ENCODE measurements around the gene SRRM2.

Gene SRRM2

DNA sequence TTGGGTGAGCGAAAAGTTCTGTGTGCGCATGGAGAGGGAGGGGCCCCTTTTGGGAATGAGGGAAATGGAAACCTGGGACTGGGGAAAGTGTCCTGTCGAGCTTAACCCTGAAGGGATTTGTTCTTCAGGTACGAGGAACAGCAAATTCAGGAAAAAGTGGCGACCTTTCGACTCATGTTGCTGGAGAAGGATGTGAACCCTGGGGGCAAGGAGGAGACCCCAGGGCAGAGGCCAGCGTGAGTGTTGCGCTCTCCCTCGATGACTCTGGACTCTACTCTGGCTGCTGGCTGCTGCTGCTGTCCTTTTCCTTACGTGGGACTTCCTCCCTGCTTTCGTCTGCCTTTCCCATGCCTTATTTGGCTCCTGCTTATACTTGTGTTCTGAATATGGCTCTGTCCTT, 4.9 kb downstream of the SRRM2 start:
- no peak overlapping the region for H2AFZ ChIP-seq
- TF ChIP-seq, protein P1, sequence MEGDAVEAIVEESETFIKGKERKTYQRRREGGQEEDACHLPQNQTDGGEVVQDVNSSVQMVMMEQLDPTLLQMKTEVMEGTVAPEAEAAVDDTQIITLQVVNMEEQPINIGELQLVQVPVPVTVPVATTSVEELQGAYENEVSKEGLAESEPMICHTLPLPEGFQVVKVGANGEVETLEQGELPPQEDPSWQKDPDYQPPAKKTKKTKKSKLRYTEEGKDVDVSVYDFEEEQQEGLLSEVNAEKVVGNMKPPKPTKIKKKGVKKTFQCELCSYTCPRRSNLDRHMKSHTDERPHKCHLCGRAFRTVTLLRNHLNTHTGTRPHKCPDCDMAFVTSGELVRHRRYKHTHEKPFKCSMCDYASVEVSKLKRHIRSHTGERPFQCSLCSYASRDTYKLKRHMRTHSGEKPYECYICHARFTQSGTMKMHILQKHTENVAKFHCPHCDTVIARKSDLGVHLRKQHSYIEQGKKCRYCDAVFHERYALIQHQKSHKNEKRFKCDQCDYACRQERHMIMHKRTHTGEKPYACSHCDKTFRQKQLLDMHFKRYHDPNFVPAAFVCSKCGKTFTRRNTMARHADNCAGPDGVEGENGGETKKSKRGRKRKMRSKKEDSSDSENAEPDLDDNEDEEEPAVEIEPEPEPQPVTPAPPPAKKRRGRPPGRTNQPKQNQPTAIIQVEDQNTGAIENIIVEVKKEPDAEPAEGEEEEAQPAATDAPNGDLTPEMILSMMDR (IDR thresholded peaks at IDR 0.05): no peak
- no peak overlapping the region for H3K27ac ChIP-seq
- H3K9ac ChIP-seq: no peak overlapping the region
- H3K9me3 ChIP-seq (ENCODE audit: control insufficient read depth, low read length): no peaks in the 10 kb centered on the region
- peaks cover 20% of the 10 kb centered on the region for H3K4me1 ChIP-seq
- no peaks in the 10 kb centered on the region for H3K36me3 ChIP-seq (ENCODE audit: control insufficient read depth, insufficient read depth, low read length)
- no peak overlapping the region for H3K4me3 ChIP-seq (ENCODE audit: low read depth, low read length)
- H3K4me2 ChIP-seq (ENCODE audit: low read length): no peak overlapping the region
- no peaks in the 10 kb centered on the region for H3K27me3 ChIP-seq (ENCODE audit: control insufficient read depth, insufficient read depth, low read length)
- H3K79me2 ChIP-seq: peaks cover 69% of the 10 kb centered on the region

GRCh38 chr16:2761472-2761871, 9.0 kb downstream of the SRRM2 start:
- Histone ChIP-seq H2AFZ (no peak overlapping the region), H3K27ac (no peak overlapping the region), H3K79me2 (peaks cover 65% of the 10 kb centered on the region), H3K4me1 (peaks cover under 1% of the 10 kb centered on the region), H3K27me3 (ENCODE audit: control insufficient read depth, insufficient read depth, low read length) (no peaks in the 10 kb centered on the region), H3K9me3 (ENCODE audit: control insufficient read depth, low read length) (no peaks in the 10 kb centered on the region), H3K4me2 (ENCODE audit: low read length) (no peak overlapping the region), H3K36me3 (ENCODE audit: control insufficient read depth, insufficient read depth, low read length) (no peaks in the 10 kb centered on the region), H3K9ac (no peak overlapping the region), H3K4me3 (ENCODE audit: low read depth, low read length) (no peak overlapping the region)
- TF ChIP-seq, protein P1 (IDR thresholded peaks at IDR 0.05): no peak

- Histone ChIP-seq H3K27ac (no peak overlapping the region), H3K4me2 (ENCODE audit: low read length) (no peak overlapping the region), H3K36me3 (ENCODE audit: control insufficient read depth, insufficient read depth, low read length) (no peaks in the 10 kb centered on the region), H3K27me3 (ENCODE audit: control insufficient read depth, insufficient read depth, low read length) (no peaks in the 10 kb centered on the region), H3K79me2 (peaks cover 67% of the 10 kb centered on the region), H2AFZ (no peak overlapping the region), H3K4me1 (no peaks in the 10 kb centered on the region), H3K9me3 (ENCODE audit: control insufficient read depth, low read length) (no peaks in the 10 kb centered on the region), H3K9ac (no peak overlapping the region), H3K4me3 (ENCODE audit: low read depth, low read length) (no peak overlapping the region)
- TF ChIP-seq, protein P1 (IDR thresholded peaks at IDR 0.05): no peak
These were observed 9.6 kb downstream of the SRRM2 start for GRCh38 chr16:2761886-2762583.

GRCh38 chr16:2762711-2763110, 10.3 kb downstream of the SRRM2 start:
- Histone ChIP-seq H2AFZ (no peak overlapping the region), H3K27me3 (ENCODE audit: control insufficient read depth, insufficient read depth, low read length) (no peaks in the 10 kb centered on the region), H3K36me3 (ENCODE audit: control insufficient read depth, insufficient read depth, low read length) (no peaks in the 10 kb centered on the region), H3K4me1 (no peaks in the 10 kb centered on the region), H3K9ac (no peak overlapping the region), H3K9me3 (ENCODE audit: control insufficient read depth, low read length) (no peaks in the 10 kb centered on the region), H3K4me2 (ENCODE audit: low read length) (no peak overlapping the region), H3K79me2 (peaks cover 65% of the 10 kb centered on the region), H3K27ac (no peak overlapping the region), H3K4me3 (ENCODE audit: low read depth, low read length) (no peak overlapping the region)
- TF ChIP-seq, protein P1 (IDR thresholded peaks at IDR 0.05): no peak

DNA sequence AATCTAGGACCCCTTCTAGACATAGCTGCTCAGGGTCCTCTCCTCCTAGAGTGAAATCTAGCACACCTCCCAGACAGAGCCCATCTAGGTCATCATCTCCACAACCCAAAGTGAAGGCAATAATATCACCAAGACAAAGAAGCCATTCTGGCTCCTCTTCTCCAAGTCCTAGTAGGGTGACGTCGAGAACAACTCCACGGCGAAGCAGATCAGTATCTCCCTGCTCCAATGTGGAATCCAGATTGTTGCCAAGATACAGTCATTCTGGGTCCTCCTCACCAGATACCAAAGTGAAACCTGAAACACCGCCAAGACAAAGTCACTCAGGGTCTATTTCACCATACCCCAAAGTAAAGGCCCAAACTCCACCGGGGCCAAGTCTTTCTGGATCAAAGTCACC, 10.7 kb downstream of the SRRM2 start:
- H3K27me3 ChIP-seq (ENCODE audit: control insufficient read depth, insufficient read depth, low read length): no peaks in the 10 kb centered on the region
- H2AFZ ChIP-seq: no peak overlapping the region
- H3K4me1 ChIP-seq: no peaks in the 10 kb centered on the region
- H3K36me3 ChIP-seq (ENCODE audit: control insufficient read depth, insufficient read depth, low read length): no peaks in the 10 kb centered on the region
- H3K4me3 ChIP-seq (ENCODE audit: low read depth, low read length): no peak overlapping the region
- no peak overlapping the region for H3K27ac ChIP-seq
- H3K9ac ChIP-seq: no peak overlapping the region
- TF ChIP-seq, protein P1 (IDR thresholded peaks at IDR 0.05): no peak
- peaks cover 70% of the 10 kb centered on the region for H3K79me2 ChIP-seq
- H3K9me3 ChIP-seq (ENCODE audit: control insufficient read depth, low read length): no peaks in the 10 kb centered on the region
- no peak overlapping the region for H3K4me2 ChIP-seq (ENCODE audit: low read length)
